ENCODE results near the gene PTPN11. TPM values are rescaled to one million over a fixed set of nuclear protein-coding genes. Genes with fewer than 3 reads are reported as not detected.
A peak's percentile ranks its signal among the peaks of the same experiment; 100 is the strongest.

PTPN11 gene
- total RNA-seq, 1 experiment from 2014 or later: 181 TPM

DNA sequence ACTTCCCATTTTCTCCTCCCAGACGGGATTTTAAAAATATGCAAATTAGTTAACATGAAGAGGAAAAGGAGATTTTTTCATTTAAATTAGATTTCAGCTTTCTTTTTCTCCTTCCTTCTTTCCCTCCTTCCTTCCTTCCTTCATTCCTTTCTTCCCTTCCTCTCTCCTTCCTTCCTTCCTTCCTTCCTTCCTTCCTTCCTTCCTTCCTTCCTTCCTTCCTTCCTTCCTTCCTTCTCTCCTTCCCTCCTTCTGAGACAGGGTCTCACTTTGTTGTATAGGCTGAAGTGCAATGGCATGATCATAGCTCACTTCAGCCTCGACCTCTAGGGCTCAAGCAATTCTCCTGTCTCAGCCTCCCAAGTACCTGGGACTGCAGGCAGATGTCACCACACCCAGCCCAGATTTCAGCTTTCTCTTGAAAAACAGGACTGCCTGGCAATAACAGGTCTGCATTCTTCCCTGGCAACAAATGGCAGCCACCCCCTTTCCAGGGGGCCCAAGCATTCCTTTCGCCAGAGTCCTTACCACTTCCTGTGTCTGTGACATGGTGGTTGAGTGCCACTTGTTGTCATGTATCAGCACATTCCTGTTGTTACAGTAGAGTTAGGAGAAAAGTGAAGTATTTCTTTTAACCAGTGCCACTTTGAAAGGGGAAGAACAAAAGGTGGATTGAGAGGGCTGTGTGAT lies 119.1 kb downstream of the PTPN11 start:
- BruUV-seq (replicated peaks): no TSS peak
- H3K4me1 ChIP-seq (ENCODE audit: control insufficient read depth in 1 of 2, insufficient read depth in 2 of 2, low read length in 2 of 2): peaks cover 8 to 16% of the 10 kb centered on the region in 2 experiments; a peak in 2 of 4 replicates
- H3K36me3 ChIP-seq (ENCODE audit: control insufficient read depth in 1 of 2, insufficient read depth in 2 of 2, low read length in 2 of 2): no peaks in the 10 kb centered on the region
- peak overlapping the region; percentile 50 for H3K4me2 ChIP-seq (ENCODE audit: low read length)
- ATAC-seq (peak; percentile 79), DNase-seq (ENCODE audit: low read depth, low spot score) (peak; percentile 26)
- no peaks in the 10 kb centered on the region for H3K79me2 ChIP-seq (ENCODE audit: insufficient read depth, low read length)
- no peaks in the 10 kb centered on the region for H3K9me3 ChIP-seq (ENCODE audit: control insufficient read depth in 1 of 2, insufficient read depth in 1 of 2, low read depth in 1 of 2, low read length in 2 of 2)
- H2AFZ ChIP-seq (ENCODE audit: low read depth, low read length, poor library complexity, severe bottlenecking): no peak overlapping the region
- no peak overlapping the region for H3K27ac ChIP-seq (ENCODE audit: low read depth, low read length)
- H3K9ac ChIP-seq (ENCODE audit: low read length): no peak overlapping the region
- TF ChIP-seq, protein P1, sequence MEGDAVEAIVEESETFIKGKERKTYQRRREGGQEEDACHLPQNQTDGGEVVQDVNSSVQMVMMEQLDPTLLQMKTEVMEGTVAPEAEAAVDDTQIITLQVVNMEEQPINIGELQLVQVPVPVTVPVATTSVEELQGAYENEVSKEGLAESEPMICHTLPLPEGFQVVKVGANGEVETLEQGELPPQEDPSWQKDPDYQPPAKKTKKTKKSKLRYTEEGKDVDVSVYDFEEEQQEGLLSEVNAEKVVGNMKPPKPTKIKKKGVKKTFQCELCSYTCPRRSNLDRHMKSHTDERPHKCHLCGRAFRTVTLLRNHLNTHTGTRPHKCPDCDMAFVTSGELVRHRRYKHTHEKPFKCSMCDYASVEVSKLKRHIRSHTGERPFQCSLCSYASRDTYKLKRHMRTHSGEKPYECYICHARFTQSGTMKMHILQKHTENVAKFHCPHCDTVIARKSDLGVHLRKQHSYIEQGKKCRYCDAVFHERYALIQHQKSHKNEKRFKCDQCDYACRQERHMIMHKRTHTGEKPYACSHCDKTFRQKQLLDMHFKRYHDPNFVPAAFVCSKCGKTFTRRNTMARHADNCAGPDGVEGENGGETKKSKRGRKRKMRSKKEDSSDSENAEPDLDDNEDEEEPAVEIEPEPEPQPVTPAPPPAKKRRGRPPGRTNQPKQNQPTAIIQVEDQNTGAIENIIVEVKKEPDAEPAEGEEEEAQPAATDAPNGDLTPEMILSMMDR (IDR thresholded peaks at IDR 0.05 in 2 of 3, conservative IDR thresholded peaks at IDR 0.05 in 1 of 3; ENCODE audit: borderline replicate concordance in 1 of 3, insufficient read depth in 1 of 3, low read depth in 2 of 3, low read length in 2 of 3): peak in 2 of 3 experiments; percentile 10 to 11; a peak in 1 of 6 replicates
- TF ChIP-seq SP1 (IDR thresholded peaks at IDR 0.05; ENCODE audit: low read depth) (peak; percentile 47), CBX3 (IDR thresholded peaks at IDR 0.05; ENCODE audit: low read depth) (no peak), JUND (IDR thresholded peaks at IDR 0.05) (no peak), ZNF274 (IDR thresholded peaks at IDR 0.05; ENCODE audit: low read depth, low read length) (no peak), SRF (IDR thresholded peaks at IDR 0.05; ENCODE audit: low read depth) (no peak), CEBPB (IDR thresholded peaks at IDR 0.05; ENCODE audit: low read depth) (0 out of 2 replicates have a peak, but pooled peaks have one; percentile 15), ELF1 (IDR thresholded peaks at IDR 0.05; ENCODE audit: borderline replicate concordance, low read depth) (no peak), YY1 (IDR thresholded peaks at IDR 0.05; ENCODE audit: extremely low read depth, insufficient replicate concordance, low read depth, low read length) (no peak), POLR2A (IDR thresholded peaks at IDR 0.05; ENCODE audit: borderline replicate concordance, extremely low read depth, insufficient read depth, insufficient read length) (no peak)
- TF ChIP-seq, protein P2, sequence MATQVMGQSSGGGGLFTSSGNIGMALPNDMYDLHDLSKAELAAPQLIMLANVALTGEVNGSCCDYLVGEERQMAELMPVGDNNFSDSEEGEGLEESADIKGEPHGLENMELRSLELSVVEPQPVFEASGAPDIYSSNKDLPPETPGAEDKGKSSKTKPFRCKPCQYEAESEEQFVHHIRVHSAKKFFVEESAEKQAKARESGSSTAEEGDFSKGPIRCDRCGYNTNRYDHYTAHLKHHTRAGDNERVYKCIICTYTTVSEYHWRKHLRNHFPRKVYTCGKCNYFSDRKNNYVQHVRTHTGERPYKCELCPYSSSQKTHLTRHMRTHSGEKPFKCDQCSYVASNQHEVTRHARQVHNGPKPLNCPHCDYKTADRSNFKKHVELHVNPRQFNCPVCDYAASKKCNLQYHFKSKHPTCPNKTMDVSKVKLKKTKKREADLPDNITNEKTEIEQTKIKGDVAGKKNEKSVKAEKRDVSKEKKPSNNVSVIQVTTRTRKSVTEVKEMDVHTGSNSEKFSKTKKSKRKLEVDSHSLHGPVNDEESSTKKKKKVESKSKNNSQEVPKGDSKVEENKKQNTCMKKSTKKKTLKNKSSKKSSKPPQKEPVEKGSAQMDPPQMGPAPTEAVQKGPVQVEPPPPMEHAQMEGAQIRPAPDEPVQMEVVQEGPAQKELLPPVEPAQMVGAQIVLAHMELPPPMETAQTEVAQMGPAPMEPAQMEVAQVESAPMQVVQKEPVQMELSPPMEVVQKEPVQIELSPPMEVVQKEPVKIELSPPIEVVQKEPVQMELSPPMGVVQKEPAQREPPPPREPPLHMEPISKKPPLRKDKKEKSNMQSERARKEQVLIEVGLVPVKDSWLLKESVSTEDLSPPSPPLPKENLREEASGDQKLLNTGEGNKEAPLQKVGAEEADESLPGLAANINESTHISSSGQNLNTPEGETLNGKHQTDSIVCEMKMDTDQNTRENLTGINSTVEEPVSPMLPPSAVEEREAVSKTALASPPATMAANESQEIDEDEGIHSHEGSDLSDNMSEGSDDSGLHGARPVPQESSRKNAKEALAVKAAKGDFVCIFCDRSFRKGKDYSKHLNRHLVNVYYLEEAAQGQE (IDR thresholded peaks at IDR 0.05; ENCODE audit: low read depth): no peak
- TF ChIP-seq, protein P3, sequence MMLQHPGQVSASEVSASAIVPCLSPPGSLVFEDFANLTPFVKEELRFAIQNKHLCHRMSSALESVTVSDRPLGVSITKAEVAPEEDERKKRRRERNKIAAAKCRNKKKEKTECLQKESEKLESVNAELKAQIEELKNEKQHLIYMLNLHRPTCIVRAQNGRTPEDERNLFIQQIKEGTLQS (IDR thresholded peaks at IDR 0.05): no peak
- H3K9me2 ChIP-seq (ENCODE audit: insufficient read depth): no peaks in the 10 kb centered on the region
- H3K27me3 ChIP-seq (ENCODE audit: insufficient read depth, low read length): no peaks in the 10 kb centered on the region
- no peaks in the 10 kb centered on the region for H4K20me1 ChIP-seq (ENCODE audit: insufficient read depth)
- ChIA-PET POLR2A (no interaction called here), RAD21 (ENCODE audit: low non-redundant PET in 1 of 2, low total read pairs in 2 of 2, uncharacterized antibody in 2 of 2, unreplicated experiment in 2 of 2) (interaction anchor here in 1 of 2 experiments (0.7 kb wide), 1 partner anchor 408 kb away, joined by 3 read pairs; no protein-coding TSS in a partner anchor), CTCF (interaction anchor here (1.1 kb wide), 1 partner anchor 88 kb away, joined by 3 read pairs; no protein-coding TSS in a partner anchor)
- intact Hi-C loops (cut with micrococcal nuclease): no loop called here
- no peak overlapping the region for H3K4me3 ChIP-seq (replicated peaks in 1 of 2; ENCODE audit: low read depth in 1 of 2, low read length in 2 of 2)

All from HCT116 (cell line).